GM12878 (cell line): ENCODE measurements around the gene LRRC59. TPM values are rescaled to one million over a fixed set of nuclear protein-coding genes. Genes with fewer than 3 reads are reported as not detected.
A peak's percentile ranks its signal among the peaks of the same experiment; 100 is the strongest.

ENCODE experiments used
- ATAC-seq: fragments of 200-7000 bp; cut with Tn5 transposase; 3 replicates; pipeline ENCODE4 v1.9.1; 2020; ENCODE audit warnings: mild to moderate bottlenecking, moderate library complexity
- BruUV-seq: library from RNA; stranded (reverse); fragments of 400-500 nt; replicated peaks from 2 replicates; lab custom pipeline; 2021; lab: Mats Ljungman, UMichigan
- CTCF ChIA-PET: fragments of 300-600 bp; sonication (Branson Sonifier 250); formaldehyde crosslinking; extraction: SDS; loops from one replicate; lab custom pipeline; 2021; ENCODE audit warnings: inconsistent platforms; lab: Yijun Ruan, JAX
- POLR2A ChIA-PET: fragments of 350-600 bp; formaldehyde crosslinking; extraction: SDS; loops from one replicate; lab custom pipeline; 2021; ENCODE audit warnings: inconsistent platforms; lab: Charles Lee
- RAD21 ChIA-PET: fragments of 300-600 bp; sonication (Branson Sonifier 250); formaldehyde crosslinking; loops from one replicate; lab custom pipeline; 2023; ENCODE audit warnings: antibody characterized with exemption; ENCODE audit not compliant: unreplicated experiment; lab: Charles Lee
- SMC1A ChIA-PET: fragments of 300-600 bp; sonication (Branson Sonifier 250); formaldehyde crosslinking; loops from one replicate; lab custom pipeline; 2023; ENCODE audit not compliant: unreplicated experiment, uncharacterized antibody; lab: Charles Lee
- DNase-seq: peaks from one replicate; pipeline ENCODE4 v3.0.0-alpha.2; 2011; ENCODE audit warnings: low read depth, low spot score
- FAIRE-seq: peaks from 3 replicates; lab custom pipeline; 2011; peaks lifted over from hg19 to GRCh38; lab: Jason Lieb, UNC
- H2AFZ ChIP-seq: 2 replicates; pipeline ENCODE4 v1.6.0; 2011; ENCODE audit warnings: low read depth, low read length, control low read depth; ENCODE audit not compliant: control insufficient read depth
- H3K27ac ChIP-seq: 2 replicates; pipeline ENCODE4 v1.5.1; 2011; ENCODE audit warnings: control low read depth; ENCODE audit not compliant: control insufficient read depth, insufficient read depth
- H3K27me3 ChIP-seq, 2 experiments: replicated peaks in 1 of 2; 2 replicates each; pipeline versions ENCODE4 v1.6.0 to v1.6.1; 2011; ENCODE audit warnings: low read length in 1 of 2; ENCODE audit not compliant: control insufficient read depth in 2 of 2, insufficient read depth in 2 of 2
- H3K36me3 ChIP-seq, 2 experiments: 2 replicates each; pipeline ENCODE4 v1.5.1; 2011; ENCODE audit warnings: low read length in 1 of 2; ENCODE audit not compliant: control insufficient read depth in 2 of 2, insufficient read depth in 2 of 2
- H3K4me1 ChIP-seq: 2 replicates; pipeline ENCODE4 v1.6.1; 2011; ENCODE audit warnings: mild to moderate bottlenecking, low read length, moderate library complexity, mixed read lengths; ENCODE audit not compliant: control insufficient read depth, insufficient read depth
- H3K4me2 ChIP-seq: 2 replicates; pipeline ENCODE4 v1.6.0; 2011; ENCODE audit warnings: control low read depth; ENCODE audit not compliant: control insufficient read depth, insufficient read depth
- H3K4me3 ChIP-seq: fragments of 200-600 bp; sonication (generic); 2 replicates; pipeline ENCODE4 v1.5.1; 2016
- H3K79me2 ChIP-seq: 2 replicates; pipeline ENCODE4 v1.6.0; 2011; ENCODE audit warnings: low read length; ENCODE audit not compliant: control insufficient read depth, insufficient read depth
- H3K9ac ChIP-seq: 2 replicates; pipeline ENCODE4 v1.8.0; 2011; ENCODE audit warnings: low read length, control low read depth, mixed read lengths; ENCODE audit not compliant: control insufficient read depth, insufficient read depth
- H3K9me3 ChIP-seq: replicated peaks from 3 replicates; pipeline ENCODE4 v1.5.1; 2011; ENCODE audit warnings: mild to moderate bottlenecking, low read length; ENCODE audit not compliant: control insufficient read depth, insufficient read depth
- H4K20me1 ChIP-seq: 2 replicates; pipeline ENCODE4 v1.6.0; 2011; ENCODE audit not compliant: control insufficient read depth, insufficient read depth
- BHLHE40 ChIP-seq, 2 experiments: fragments of 450-650 bp in 1 of 2; IDR thresholded peaks; 2 replicates each; pipeline ENCODE4 v1.6.1; 2011 to 2017; ENCODE audit warnings: low read depth in 2 of 2, borderline replicate concordance in 1 of 2, improper control_type of control experiment in 1 of 2, low read length in 1 of 2, mild to moderate bottlenecking in 1 of 2
- JUND ChIP-seq: IDR thresholded peaks from 2 replicates; pipeline ENCODE4 v1.6.1; 2012; ENCODE audit warnings: low read depth, mild to moderate bottlenecking, low read length, improper control_type of control experiment, moderate library complexity
- NBN ChIP-seq: fragments of 450-650 bp; IDR thresholded peaks from 2 replicates; pipeline ENCODE4 v1.6.1; 2016
- POLR2A ChIP-seq: IDR thresholded peaks from 2 replicates; pipeline ENCODE4 v1.6.1; 2011; ENCODE audit warnings: low read depth, mild to moderate bottlenecking, low read length
- RELA ChIP-seq: fragments of 450-650 bp; IDR thresholded peaks from 2 replicates; pipeline ENCODE4 v1.8.0; 2014; ENCODE audit warnings: borderline replicate concordance; ENCODE audit not compliant: partially characterized antibody
- SUPT20H ChIP-seq: IDR thresholded peaks from 2 replicates; pipeline ENCODE4 v1.6.1; 2011; ENCODE audit warnings: low read depth, mild to moderate bottlenecking, low read length, moderate library complexity, borderline replicate concordance; ENCODE audit not compliant: control insufficient read depth
- WGBS: methylation state at CpG from one replicate; pipeline ENCODE4 v1.1.6; 2016; ENCODE audit warnings: low lambda C conversion rate; ENCODE audit not compliant: insufficient replicate concordance, insufficient coverage; ENCODE audit errors: missing lambda C conversion rate; 5-methylcytosine and 5-hydroxymethylcytosine counted together
- in situ Hi-C: fragments of 300-500 bp; cut with MboI; formaldehyde crosslinking; loops from 9 replicates; pipeline ENCODE4 v1.14.3; 2018; ENCODE audit warnings: mixed read lengths
- intact Hi-C: fragments of 100-400 bp; cut with micrococcal nuclease; formaldehyde crosslinking; loops from one replicate; pipeline ENCODE4 v1.14.2; 2022; ENCODE audit not compliant: unreplicated experiment
- polyA plus RNA-seq, 11 experiments: library from polyadenylated mRNA; depleted of rRNA in 4 of 11; unstranded in 6 of 11; stranded (reverse) in 5 of 11; fragments of >200 nt; fragmentation: Nextera tagmentation in 4 of 11; fragmentation: Illumina TruSeq in 1 of 11; extraction: Ambion mirVana in 4 of 11; extraction: Trizol in 1 of 11; gene quantifications; 1 replicate in 1 of 11; 2 replicates in 10 of 11; pipeline versions ENCODE4 v1.2.1 to v1.2.3, GENCODE V29; 2011 to 2016; ENCODE audit warnings: inconsistent platforms in 2 of 11, missing spikeins in 2 of 11, low read depth in 1 of 11
- total RNA-seq, 4 experiments: library from RNA; depleted of rRNA in 3 of 4; stranded (reverse); fragments of >200 nt in 3 of 4; fragmentation: Illumina TruSeq in 1 of 4; extraction: Trizol in 1 of 4; gene quantifications; 2 replicates each; pipeline versions ENCODE4 v1.2.1 to v1.2.3, GENCODE V29; 2013 to 2021
- TF ChIP-seq, protein P1 (sequence below): fragments of 450-650 bp; IDR thresholded peaks from 2 replicates; pipeline ENCODE4 v1.6.1; 2016; ENCODE audit warnings: mild to moderate bottlenecking

Gene LRRC59
- total and polyA plus RNA-seq, 10 of the 15 experiments (the other 5 are each of a cell fraction or from before 2014, with no cell fraction given) = 8.8 to 82.2 (median 63.0) TPM

DNA sequence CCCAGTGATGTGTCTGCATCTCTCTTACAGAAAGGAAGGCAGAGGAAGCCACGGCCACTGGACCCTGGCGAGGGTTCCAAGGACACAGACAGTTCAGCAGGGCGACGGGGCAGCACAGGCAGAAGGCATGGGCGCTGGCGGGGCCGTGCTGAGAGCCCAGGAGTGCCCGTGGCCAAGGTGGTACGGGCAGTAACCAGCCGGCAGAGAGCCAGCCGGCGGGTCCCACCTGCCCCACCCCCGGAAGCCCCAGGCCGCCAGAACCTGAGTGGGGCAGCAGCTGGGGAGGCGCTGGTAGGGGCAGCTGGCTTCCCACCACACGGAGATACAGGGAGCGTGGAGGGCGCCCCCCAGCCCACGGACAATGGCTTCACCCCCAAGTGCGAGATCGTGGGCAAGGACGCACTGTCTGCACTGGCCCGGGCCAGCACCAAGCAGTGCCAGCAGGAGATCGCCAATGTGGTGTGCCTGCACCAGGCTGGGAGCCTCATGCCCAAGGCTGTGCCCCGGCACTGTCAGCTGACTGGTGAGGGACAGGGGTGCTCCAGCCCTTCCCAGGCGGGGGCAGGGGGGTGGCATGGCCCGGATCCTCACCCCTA lies 43.6 kb downstream of the LRRC59 start:
- POLR2A ChIA-PET = interaction anchor here (0.6 kb wide), 1 partner anchor 108 kb away, joined by 3 read pairs; no protein-coding TSS in a partner anchor
- ATAC-seq = no peak
- no peak for DNase-seq

More for the DNA sequence above, 43.6 kb downstream of the LRRC59 start:
- no peak overlapping the region for H3K27ac ChIP-seq
- no peak overlapping the region for H2AFZ ChIP-seq
- 91% methylated on average over 27 of the region's 27 CpGs for WGBS
- RAD21 ChIA-PET = no interaction called here
- SMC1A ChIA-PET = no interaction called here
- in situ Hi-C loops (no loop called here), intact Hi-C loops (no loop called here)
- H3K9ac ChIP-seq = no peak overlapping the region
- CTCF ChIA-PET = no interaction called here
- no peak overlapping the region for H3K4me2 ChIP-seq
- no peaks in the 10 kb centered on the region for H4K20me1 ChIP-seq
- no peaks in the 10 kb centered on the region for H3K79me2 ChIP-seq
- no peak for FAIRE-seq
- no TSS peak for BruUV-seq
- no peaks in the 10 kb centered on the region for H3K9me3 ChIP-seq
- peak; percentile 52; the same call in 1 of the 2 replicates for TF ChIP-seq POLR2A
- no peak for TF ChIP-seq SUPT20H
- TF ChIP-seq BHLHE40 (IDR thresholded peaks at IDR 0.05; ENCODE audit: borderline replicate concordance in 1 of 2, low read depth in 2 of 2, low read length in 1 of 2) = no peak
- TF ChIP-seq RELA = no peak
- TF ChIP-seq, protein P1, sequence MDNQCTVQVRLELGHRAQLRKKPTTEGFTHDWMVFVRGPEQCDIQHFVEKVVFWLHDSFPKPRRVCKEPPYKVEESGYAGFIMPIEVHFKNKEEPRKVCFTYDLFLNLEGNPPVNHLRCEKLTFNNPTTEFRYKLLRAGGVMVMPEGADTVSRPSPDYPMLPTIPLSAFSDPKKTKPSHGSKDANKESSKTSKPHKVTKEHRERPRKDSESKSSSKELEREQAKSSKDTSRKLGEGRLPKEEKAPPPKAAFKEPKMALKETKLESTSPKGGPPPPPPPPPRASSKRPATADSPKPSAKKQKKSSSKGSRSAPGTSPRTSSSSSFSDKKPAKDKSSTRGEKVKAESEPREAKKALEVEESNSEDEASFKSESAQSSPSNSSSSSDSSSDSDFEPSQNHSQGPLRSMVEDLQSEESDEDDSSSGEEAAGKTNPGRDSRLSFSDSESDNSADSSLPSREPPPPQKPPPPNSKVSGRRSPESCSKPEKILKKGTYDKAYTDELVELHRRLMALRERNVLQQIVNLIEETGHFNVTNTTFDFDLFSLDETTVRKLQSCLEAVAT = no peak
- TF ChIP-seq JUND = no peak
- TF ChIP-seq NBN = no peak
- H3K27me3 ChIP-seq = no peaks in the 10 kb centered on the region
- no peaks in the 10 kb centered on the region; the same call in 1 of the 2 replicates for H3K4me1 ChIP-seq
- H3K36me3 ChIP-seq = peaks cover 3 to 34% of the 10 kb centered on the region in 2 experiments; a peak in 3 of 4 replicates
- no peak overlapping the region for H3K4me3 ChIP-seq
